Activated CD4-positive, alpha-beta T cell treated with anti-CD3 and anti-CD28 coated beads for 1 hour (primary cell): ENCODE results near the gene SLC45A3.

ENCODE experiments used
- DNase-seq: peaks from one replicate; pipeline ENCODE4 v3.0.0-alpha.2; 2020

The SLC45A3 gene

GRCh38 chr1:205631768-205632668 is 48.3 kb downstream of the SLC45A3 start, which contains the start of gene ELK4:
TSS of gene ELK4 (minus strand) at chr1:205632011. CDS start at chr1:205623882, 8,129 bp downstream.
- DNase-seq, result peak; percentile 100

- DNase-seq, result peak; percentile 75
Measured at GRCh38 chr1:205631010-205631767, 49.1 kb downstream of the SLC45A3 start.

GRCh38 chr1:205630651-205631009 is 49.7 kb downstream of the SLC45A3 start:
- no peak for DNase-seq

- DNase-seq, result no peak
Measured at GRCh38 chr1:205630241-205630640, 50.1 kb downstream of the SLC45A3 start.

GRCh38 chr1:205629751-205630150 is 50.6 kb downstream of the SLC45A3 start:
- DNase-seq, result no peak

GRCh38 chr1:205627956-205628355 is 52.4 kb downstream of the SLC45A3 start:
- no peak for DNase-seq

- no peak for DNase-seq
Measured at GRCh38 chr1:205626216-205626615, 54.1 kb downstream of the SLC45A3 start.

- DNase-seq, result no peak
Measured at GRCh38 chr1:205623646-205624045, 56.7 kb downstream of the SLC45A3 start.

- DNase-seq, result no peak
Measured at GRCh38 chr1:205620269-205620668, 60.0 kb downstream of the SLC45A3 start.

- DNase-seq, result no peak
Measured at GRCh38 chr1:205619376-205619775, 60.9 kb downstream of the SLC45A3 start.

- DNase-seq, result no peak
Measured at GRCh38 chr1:205616563-205617293, 63.6 kb downstream of the SLC45A3 start.

GRCh38 chr1:205615789-205616188 is 64.5 kb downstream of the SLC45A3 start:
- no peak for DNase-seq

GRCh38 chr1:205613854-205614412 is 66.4 kb downstream of the SLC45A3 start:
- DNase-seq, result no peak

GRCh38 chr1:205612556-205612955 is 67.8 kb downstream of the SLC45A3 start:
- DNase-seq, result no peak

GRCh38 chr1:205612104-205612503 is 68.2 kb downstream of the SLC45A3 start:
- no peak for DNase-seq

GRCh38 chr1:205610901-205611466 is 69.3 kb downstream of the SLC45A3 start:
- DNase-seq, result no peak

GRCh38 chr1:205610036-205610435 is 70.3 kb downstream of the SLC45A3 start:
- no peak for DNase-seq
